Endothelial cell of hepatic sinusoid (primary cell): ENCODE results near the gene CHP2.
"Not testable (repeated sequence)": the region's sequence is repeated elsewhere in the genome, so short reads cannot be mapped to it uniquely, and the experiment has no call there.

ENCODE experiments used
- in situ Hi-C: cut with HindIII; loops from 2 replicates; pipeline ENCODE4 v1.10.0; 2017; ENCODE audit warnings: low sequenced_read_pairs

Gene CHP2

DNA sequence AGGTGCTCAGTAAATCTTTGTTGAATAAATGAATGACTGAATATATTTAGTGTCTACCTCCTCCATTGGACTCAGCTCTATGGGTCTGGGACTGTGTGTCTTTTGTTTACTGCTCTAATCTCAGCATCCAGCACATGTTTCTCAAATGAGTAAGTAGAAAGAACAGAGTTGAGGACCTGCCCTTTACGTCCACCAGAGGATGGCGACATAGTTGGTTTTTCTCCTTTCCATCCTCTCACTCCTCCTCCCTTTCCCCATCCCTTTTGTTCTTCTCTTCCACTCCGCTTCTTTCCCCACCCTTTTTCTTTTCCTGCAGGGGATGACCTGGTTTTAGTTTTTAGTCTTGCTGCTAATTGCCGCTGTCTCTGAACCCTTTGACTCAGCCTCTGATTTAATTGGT is 12.1 kb upstream of the CHP2 start:
- in situ Hi-C loops, result no loop called here

- in situ Hi-C loops, result no loop called here
These were observed 9.6 kb upstream of the CHP2 start for GRCh38 chr16:23745263-23745662.

- in situ Hi-C loops, result no loop called here
These were observed 6.2 kb upstream of the CHP2 start for GRCh38 chr16:23748630-23749029.

DNA sequence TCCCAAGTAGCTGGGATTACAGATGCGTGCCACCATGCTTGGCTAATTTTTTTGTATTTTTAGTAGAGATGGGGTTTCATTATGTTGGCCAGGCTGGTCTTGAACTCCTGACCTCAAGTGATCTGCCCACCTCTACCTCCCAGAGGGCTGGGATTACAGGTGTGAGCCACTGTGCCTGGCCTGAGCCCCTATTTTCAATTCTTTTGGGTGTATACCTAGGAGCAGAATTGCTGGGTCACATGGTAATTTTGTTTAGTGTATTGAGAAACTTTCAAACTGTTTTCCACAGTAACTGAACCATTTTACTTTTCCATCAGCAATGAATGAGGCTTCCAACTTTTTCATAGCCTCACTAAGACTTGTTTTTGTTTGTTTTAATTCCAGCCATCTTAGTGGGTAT is 3.8 kb upstream of the CHP2 start:
- in situ Hi-C loops, result not testable (repeated sequence)

GRCh38 chr16:23753908-23754593 is 775 bp upstream of the CHP2 start:
- in situ Hi-C loops, result no loop called here

DNA sequence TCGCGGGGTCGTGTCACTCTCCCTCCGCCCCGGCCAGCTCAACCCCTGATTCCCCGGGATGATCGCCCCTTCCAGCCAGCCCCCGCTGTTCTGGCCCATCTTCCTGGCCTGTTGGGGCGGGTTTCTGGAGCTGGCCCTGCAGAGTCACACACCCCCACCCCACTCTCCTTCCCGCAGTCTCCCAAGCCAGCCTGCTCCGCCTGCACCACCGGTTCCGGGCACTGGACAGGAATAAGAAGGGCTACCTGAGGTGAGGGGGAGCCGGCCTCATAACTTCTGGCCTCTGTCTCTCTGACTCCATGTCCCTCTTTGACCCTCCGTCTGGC is 621 bp downstream of the CHP2 start:
- in situ Hi-C loops, result no loop called here

DNA sequence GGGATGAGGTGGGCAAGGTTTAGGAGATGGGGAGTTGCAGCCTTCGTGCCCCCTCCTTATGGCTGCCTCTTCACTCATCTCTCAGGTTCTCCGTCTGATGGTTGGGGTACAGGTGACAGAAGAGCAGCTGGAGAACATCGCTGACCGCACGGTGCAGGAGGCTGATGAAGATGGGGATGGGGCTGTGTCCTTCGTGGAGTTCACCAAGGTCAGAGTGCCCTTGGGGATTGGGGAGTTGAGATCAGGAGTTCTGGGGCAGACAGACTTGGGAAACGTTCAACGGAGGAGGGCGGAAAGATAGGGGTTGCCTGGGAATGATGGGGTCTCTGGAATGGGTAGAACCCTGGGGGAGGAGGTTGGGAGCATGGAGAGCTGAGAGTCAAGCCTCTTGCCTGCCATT is 2.3 kb downstream of the CHP2 start:
- in situ Hi-C loops, result no loop called here

GRCh38 chr16:23757937-23758619 is 3.3 kb downstream of the CHP2 start:
- in situ Hi-C loops, result no loop called here

DNA sequence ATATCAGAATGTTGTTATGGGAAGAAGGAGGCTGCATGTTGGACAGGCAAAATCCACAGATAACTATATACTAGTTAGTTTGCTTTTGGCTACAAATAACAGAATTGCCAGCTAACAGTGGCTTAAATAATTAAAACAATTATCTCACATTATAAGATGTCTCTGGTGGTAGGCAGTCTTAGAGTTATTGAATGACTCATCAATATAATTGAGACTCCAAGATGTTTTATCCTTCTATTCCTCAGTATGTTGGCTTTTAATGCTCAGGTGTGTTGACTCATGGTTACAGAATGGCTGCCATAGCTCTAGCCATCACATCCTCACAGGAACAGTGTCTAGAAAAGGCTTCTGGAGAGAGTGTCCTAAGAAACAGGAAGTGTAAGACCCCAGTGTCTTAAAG is 11.1 kb downstream of the CHP2 start:
- in situ Hi-C loops, result no loop called here

- in situ Hi-C loops, result no loop called here
These were observed 13.8 kb downstream of the CHP2 start for GRCh38 chr16:23768581-23768980.

DNA sequence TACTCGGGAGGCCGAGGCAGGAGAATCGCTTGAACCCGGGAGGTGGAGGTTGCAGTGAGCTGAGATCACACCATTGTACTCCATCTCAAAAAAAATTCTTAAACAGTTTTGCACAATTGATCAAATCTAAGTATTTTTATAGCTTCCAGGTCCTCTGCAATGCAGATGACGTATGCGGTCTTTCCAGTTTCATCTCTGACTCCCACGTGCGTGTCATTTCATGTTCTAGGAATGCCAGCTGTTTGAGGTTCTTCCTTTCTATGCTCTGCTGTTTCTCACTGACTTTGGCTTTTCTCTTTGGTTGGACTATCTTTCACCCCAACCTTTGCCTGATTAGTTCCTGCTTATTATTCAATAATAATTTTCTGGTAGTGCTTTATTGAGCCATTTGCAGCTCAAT is 16.2 kb downstream of the CHP2 start:
- in situ Hi-C loops, result no loop called here

DNA sequence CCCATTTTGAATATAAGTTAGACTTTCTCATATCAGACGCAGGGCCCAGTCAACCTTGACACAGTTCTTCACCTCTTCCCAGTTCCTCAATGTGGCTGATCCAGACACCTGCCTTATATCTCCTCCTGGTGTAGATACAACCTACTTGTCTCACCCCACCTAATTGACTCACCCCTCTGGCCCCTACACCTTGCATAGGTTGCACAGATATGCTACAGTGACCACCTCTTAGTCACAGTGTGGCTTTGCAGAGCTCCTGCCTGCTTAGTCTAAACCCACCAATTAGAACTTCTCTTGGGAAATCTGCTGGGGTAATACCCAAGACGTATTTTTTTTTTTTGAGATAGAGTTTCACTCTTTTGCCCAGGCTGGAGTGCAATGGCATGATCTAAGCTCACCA is 16.8 kb downstream of the CHP2 start:
- in situ Hi-C loops, result no loop called here

GRCh38 chr16:23773339-23773738 is 18.5 kb downstream of the CHP2 start:
- in situ Hi-C loops, result no loop called here

DNA sequence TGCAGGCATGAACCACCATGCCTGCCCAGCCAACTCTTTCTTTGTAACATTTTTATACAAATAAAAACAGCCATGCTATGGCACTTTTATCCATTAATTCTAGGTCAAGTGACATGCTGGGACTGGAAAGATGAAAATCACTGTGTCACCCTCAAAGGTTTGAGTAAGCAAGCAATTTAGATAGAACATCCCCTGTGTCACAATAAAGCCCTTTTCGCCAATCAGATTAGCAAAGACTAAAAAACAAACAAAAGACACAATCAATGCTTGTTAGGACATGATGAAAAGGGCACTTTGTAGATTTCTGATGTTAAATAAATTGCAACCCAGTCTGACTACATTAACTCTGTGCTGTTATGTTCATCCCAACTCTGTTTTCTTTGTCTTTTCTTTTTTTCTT is 26.4 kb downstream of the CHP2 start:
- in situ Hi-C loops, result no loop called here

- in situ Hi-C loops, result no loop called here
These were observed 30.1 kb downstream of the CHP2 start for GRCh38 chr16:23784811-23785447.

- in situ Hi-C loops, result no loop called here
These were observed 31.0 kb downstream of the CHP2 start for GRCh38 chr16:23785842-23786241.

DNA sequence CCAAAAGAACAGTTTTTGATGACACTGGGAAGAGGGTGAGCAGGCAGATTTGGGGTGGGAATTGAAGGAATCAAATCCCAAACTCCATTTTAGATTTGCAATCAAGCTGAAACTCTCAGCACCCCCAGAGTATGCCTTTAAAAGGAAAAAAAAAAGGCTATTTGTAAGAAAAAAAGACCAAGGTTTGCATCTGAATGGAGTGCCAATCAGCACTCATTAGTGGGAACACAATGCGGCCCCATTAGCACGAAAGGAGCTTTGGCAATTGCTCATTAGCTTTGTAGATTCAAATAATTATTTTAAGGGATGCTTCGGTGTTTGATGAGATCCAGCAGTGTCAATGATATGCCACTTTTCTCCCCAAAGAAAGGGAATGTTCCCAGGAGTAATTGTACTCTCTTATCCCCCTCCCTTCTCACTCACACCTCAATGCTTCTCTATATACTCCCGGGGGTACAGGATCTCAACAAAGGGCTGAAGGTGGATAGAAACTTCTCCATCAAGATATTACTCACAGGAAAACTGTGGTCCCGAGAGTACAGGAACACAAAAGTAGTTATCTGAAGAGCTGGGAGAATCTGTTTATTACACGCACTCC is 32.2 kb downstream of the CHP2 start:
- in situ Hi-C loops, result no loop called here

DNA sequence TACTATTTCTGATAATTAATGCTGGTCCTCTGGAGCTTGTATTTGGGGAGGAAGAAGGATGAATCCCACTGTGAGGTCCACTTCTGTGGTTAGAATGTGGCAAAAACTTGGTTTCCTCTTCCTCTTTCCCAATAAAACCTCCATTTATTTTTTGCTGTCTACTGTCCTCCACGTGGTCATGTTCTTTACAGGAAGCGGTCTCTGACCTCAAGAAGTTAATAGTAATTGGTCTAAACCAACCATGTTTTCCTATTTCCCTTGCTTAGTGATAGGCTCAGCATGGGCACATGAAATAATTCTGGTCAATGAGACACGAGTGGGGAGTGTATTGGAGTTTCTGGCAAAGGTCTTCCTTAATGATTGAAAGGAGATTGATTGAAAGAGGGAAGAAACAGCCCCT is 33.9 kb downstream of the CHP2 start:
- in situ Hi-C loops, result no loop called here

- in situ Hi-C loops, result no loop called here
These were observed 40.6 kb downstream of the CHP2 start for GRCh38 chr16:23795378-23795777.

DNA sequence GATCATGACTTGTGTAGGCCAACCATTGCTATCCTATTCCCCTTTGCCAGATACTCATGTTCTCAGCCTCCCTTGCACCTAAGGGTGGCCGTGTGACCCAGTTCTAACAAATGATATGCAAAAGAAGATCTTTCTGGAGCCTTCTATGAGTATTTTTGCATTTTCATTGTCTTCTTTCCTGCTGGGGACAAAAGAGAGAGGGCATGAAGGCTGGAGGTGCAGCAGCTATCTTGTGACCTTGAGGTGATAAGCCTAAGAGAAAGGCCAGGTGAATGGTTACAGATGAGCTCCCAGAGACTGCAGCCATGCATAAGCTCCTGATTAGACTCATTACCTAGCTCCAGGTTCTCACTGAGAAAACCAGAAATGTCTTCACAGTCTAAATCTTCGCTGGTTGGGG is 42.1 kb downstream of the CHP2 start:
- in situ Hi-C loops, result no loop called here

DNA sequence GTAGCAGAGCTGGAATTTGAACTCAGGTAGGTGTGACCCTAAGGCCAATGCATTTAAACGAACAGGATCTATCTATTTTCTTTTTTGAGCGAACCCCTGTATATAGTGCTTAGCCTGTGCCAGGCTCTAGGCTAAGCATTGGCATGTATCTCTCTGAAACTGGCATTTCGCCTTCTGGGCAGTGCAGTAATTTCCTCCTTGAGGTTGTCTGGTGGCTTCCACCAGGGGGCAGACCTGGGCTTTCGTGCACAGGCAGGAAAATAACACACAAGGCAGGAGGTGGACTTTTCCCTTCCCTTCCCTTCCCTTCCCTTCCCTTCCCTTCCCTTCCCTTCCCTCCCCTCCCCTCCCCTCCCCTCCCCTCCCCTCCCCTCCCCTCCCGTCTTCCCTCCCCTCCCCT is 46.6 kb downstream of the CHP2 start:
- in situ Hi-C loops, result no loop called here

DNA sequence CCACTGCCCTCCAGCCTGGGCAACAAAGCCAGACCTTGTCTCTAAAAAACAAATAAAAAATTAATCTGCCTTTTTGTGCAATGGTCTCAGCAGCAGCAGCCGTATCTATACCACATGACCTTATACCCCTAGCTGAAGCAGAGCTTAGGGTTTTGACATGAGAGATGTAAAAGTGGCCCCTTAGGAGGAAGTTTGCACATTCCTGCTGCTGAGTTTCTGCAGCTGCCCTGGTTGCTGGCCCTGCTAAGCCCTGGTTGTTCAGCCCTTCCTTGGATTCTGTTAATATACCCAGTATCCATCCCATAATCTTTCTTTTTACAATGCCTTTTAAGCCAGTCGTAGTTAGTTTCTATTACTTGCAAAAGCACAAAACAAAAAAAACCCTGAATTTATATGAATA is 48.0 kb downstream of the CHP2 start:
- in situ Hi-C loops, result no loop called here
